K562 (cell line): ENCODE data around the gene TPD52L1.

ENCODE experiments used
- ATF2 ChIP-seq: sonication (generic); formaldehyde crosslinking; IDR thresholded peaks from 2 replicates; pipeline ENCODE4 v1.8.1; 2022; ENCODE audit warnings: missing genetic modification reagents
- CSDE1 ChIP-seq, 2 experiments: fragments of 450-650 bp; IDR thresholded peaks; 2 replicates each; pipeline ENCODE4 v1.6.1; 2016; ENCODE audit warnings: mild to moderate bottlenecking in 1 of 2
- EZH2 ChIP-seq: IDR thresholded peaks from 2 replicates; pipeline ENCODE4 v1.6.1; 2012; ENCODE audit warnings: low read depth, mild to moderate bottlenecking, inconsistent platforms, low read length, borderline replicate concordance
- NFYB ChIP-seq: IDR thresholded peaks from 2 replicates; pipeline ENCODE4 v1.6.1; 2011; ENCODE audit warnings: mild to moderate bottlenecking, moderate library complexity; ENCODE audit not compliant: insufficient read length; ENCODE audit errors: extremely low read depth
- NR1H2 ChIP-seq: sonication (generic); formaldehyde crosslinking; IDR thresholded peaks from 2 replicates; pipeline ENCODE4 v1.4.0; 2020; ENCODE audit warnings: mild to moderate bottlenecking, missing genetic modification reagents
- POLR2A ChIP-seq: fragments of 450-650 bp; conservative IDR thresholded peaks from 2 replicates; pipeline ENCODE4 v1.6.1; 2016
- RBM25 ChIP-seq: fragments of 200-400 bp; formaldehyde crosslinking; IDR thresholded peaks from 2 replicates; pipeline ENCODE4 v1.6.1; 2018; ENCODE audit warnings: low read length, low read depth, moderate library complexity; ENCODE audit not compliant: severe bottlenecking
- SIN3A ChIP-seq, 2 experiments: fragments of 150-350 bp in 1 of 2; IDR thresholded peaks; 2 replicates each; pipeline ENCODE4 v1.6.1; 2011 to 2016; ENCODE audit warnings: borderline replicate concordance in 2 of 2, low read depth in 2 of 2, low read length in 2 of 2, mild to moderate bottlenecking in 2 of 2, moderate library complexity in 2 of 2; ENCODE audit not compliant: control insufficient read depth in 1 of 2
- TARDBP ChIP-seq: fragments of 450-650 bp; IDR thresholded peaks from 2 replicates; pipeline ENCODE4 v1.6.1; 2016
- TCF3 ChIP-seq: sonication (generic); formaldehyde crosslinking; IDR thresholded peaks from 2 replicates; pipeline ENCODE4 v1.4.0; 2020; ENCODE audit warnings: mild to moderate bottlenecking, missing genetic modification reagents
- ZNF274 ChIP-seq: IDR thresholded peaks from 2 replicates; pipeline ENCODE4 v1.6.1; 2011; ENCODE audit warnings: low read depth, mild to moderate bottlenecking, low read length, moderate library complexity, borderline replicate concordance
- ZNF518B ChIP-seq: fragments of 250-450 bp; sonication (Bioruptor Pico); IDR thresholded peaks from 2 replicates; pipeline ENCODE4 v1.5.0; 2021; ENCODE audit warnings: mild to moderate bottlenecking, moderate library complexity
- ZNF586 ChIP-seq: fragments of 450-650 bp; formaldehyde crosslinking; conservative IDR thresholded peaks from 2 replicates; pipeline ENCODE4 v1.4.0; 2020; ENCODE audit warnings: mild to moderate bottlenecking, moderate library complexity

GRCh38 chr6:125268765-125269164, 115.2 kb downstream of the TPD52L1 start:
- TF ChIP-seq POLR2A, result no peak
- TF ChIP-seq NR1H2, result no peak
- no peak for TF ChIP-seq NFYB
- TF ChIP-seq ZNF586, result no peak
- no peak for TF ChIP-seq ZNF518B (CRISPR knock-in tag)
- no peak for TF ChIP-seq ZNF274
- TF ChIP-seq CSDE1 (IDR thresholded peaks at IDR 0.05), result no peak
- no peak for TF ChIP-seq SIN3A (IDR thresholded peaks at IDR 0.05; ENCODE audit: borderline replicate concordance in 2 of 2, control insufficient read depth in 1 of 2, low read depth in 2 of 2, low read length in 2 of 2)
- no peak for TF ChIP-seq TARDBP
- no peak for TF ChIP-seq TCF3 (CRISPR knock-in tag)
- no peak for TF ChIP-seq RBM25
- no peak for TF ChIP-seq EZH2
- no peak for TF ChIP-seq ATF2 (CRISPR knock-in tag)
